Tibial artery (tissue), 4 donors: ENCODE measurements around the gene TRIM66.

Experiments used
- DNase-seq, 2 donors: peaks; one replicate each; pipeline ENCODE4 v3.0.0-alpha.2; 2019
- H3K27ac ChIP-seq, 2 donors: fragments of 200-600 bp; sonication (generic) in 1 of 2; 1 replicate in 1 of 2; 2 replicates in 1 of 2; pipeline ENCODE4 v1.5.1; 2018 to 2019; ENCODE audit warnings: mild to moderate bottlenecking in 1 of 2
- H3K27me3 ChIP-seq, 2 donors: fragments of 200-600 bp; sonication (generic) in 1 of 2; one replicate each; pipeline versions ENCODE4 v1.5.1 to v1.6.0; 2016 to 2019
- H3K36me3 ChIP-seq, 3 donors: fragments of 200-600 bp; sonication (generic) in 2 of 3; one replicate each; pipeline ENCODE4 v1.5.1; 2016 to 2019; ENCODE audit warnings: mild to moderate bottlenecking in 2 of 3
- H3K4me1 ChIP-seq, 4 donors: fragments of 200-600 bp; sonication (generic) in 2 of 4; 1 replicate in 3 of 4; 2 replicates in 1 of 4; pipeline ENCODE4 v1.5.1; 2016 to 2019
- H3K4me3 ChIP-seq, 2 donors: fragments of 200-600 bp; sonication (generic) in 1 of 2; 1 replicate in 1 of 2; 2 replicates in 1 of 2; pipeline ENCODE4 v1.5.1; 2018 to 2019; ENCODE audit warnings: mild to moderate bottlenecking in 2 of 2
- H3K9me3 ChIP-seq, 3 donors: fragments of 200-600 bp; sonication (generic) in 1 of 3; one replicate each; pipeline ENCODE4 v1.5.1; 2016 to 2019
- CTCF ChIP-seq, 2 experiments: fragments of 200-600 bp in 1 of 2; fragments of 450-650 bp in 1 of 2; IDR thresholded peaks; one replicate each; pipeline ENCODE4 v1.5.1; 2017 to 2019; ENCODE audit warnings: antibody characterized with exemption in 2 of 2, mild to moderate bottlenecking in 1 of 2, moderate library complexity in 1 of 2
- intact Hi-C: fragments of 100-400 bp; cut with DNase I; formaldehyde crosslinking; loops from one replicate; pipeline ENCODE4 v1.15.0; 2023; ENCODE audit warnings: low total_unique reads

TRIM66 gene

GRCh38 chr11:8712506-8712905 is 30.0 kb upstream of the TRIM66 start:
- peaks cover 0 to 43% (median 34%) of the 10 kb centered on the region in 3 donors for H3K36me3 ChIP-seq
- no peaks in the 10 kb centered on the region for H3K27me3 ChIP-seq
- no peak for DNase-seq
- no peak for TF ChIP-seq CTCF (IDR thresholded peaks at IDR 0.05)
- H3K4me1 ChIP-seq = peaks cover 13 to 79% (median 60%) of the 10 kb centered on the region in 4 donors
- H3K4me3 ChIP-seq = no peak overlapping the region
- H3K27ac ChIP-seq = peak overlapping the region in 1 of 2 donors; percentile 87
- intact Hi-C loops = no loop called here
- no peaks in the 10 kb centered on the region for H3K9me3 ChIP-seq

GRCh38 chr11:8711895-8712442 is 29.5 kb upstream of the TRIM66 start:
- no peak for DNase-seq
- TF ChIP-seq CTCF (IDR thresholded peaks at IDR 0.05) = no peak
- peaks cover 0 to 45% (median 34%) of the 10 kb centered on the region in 3 donors for H3K36me3 ChIP-seq
- H3K9me3 ChIP-seq = no peaks in the 10 kb centered on the region
- peak overlapping the region in 1 of 2 donors; percentile 87 for H3K27ac ChIP-seq
- H3K4me3 ChIP-seq = no peak overlapping the region
- intact Hi-C loops = no loop called here
- no peaks in the 10 kb centered on the region for H3K27me3 ChIP-seq
- H3K4me1 ChIP-seq = peaks cover 13 to 79% (median 60%) of the 10 kb centered on the region in 4 donors

- H3K4me3 ChIP-seq = no peak overlapping the region
- no peak for TF ChIP-seq CTCF (IDR thresholded peaks at IDR 0.05)
- peak overlapping the region; percentile 87 to 93 for H3K27ac ChIP-seq
- DNase-seq = no peak
- peaks cover 0 to 56% (median 26%) of the 10 kb centered on the region in 3 donors for H3K36me3 ChIP-seq
- H3K9me3 ChIP-seq = no peaks in the 10 kb centered on the region
- H3K27me3 ChIP-seq = no peaks in the 10 kb centered on the region
- H3K4me1 ChIP-seq = peaks cover 13 to 65% (median 41%) of the 10 kb centered on the region in 4 donors
- intact Hi-C loops = loop anchor here (10.0 kb wide), 1 partner anchor 55 kb away; no protein-coding TSS in a partner anchor
Observed at GRCh38 chr11:8709777-8710176, 27.3 kb upstream of the TRIM66 start.

- peak; percentile 93 to 99 for DNase-seq
- Histone ChIP-seq H3K36me3 (peaks cover 0 to 61% (median 28%) of the 10 kb centered on the region in 3 donors), H3K27me3 (no peaks in the 10 kb centered on the region), H3K4me3 (no peak overlapping the region), H3K4me1 (peaks cover 13 to 62% (median 36%) of the 10 kb centered on the region in 4 donors), H3K27ac (peak overlapping the region; percentile 93), H3K9me3 (no peaks in the 10 kb centered on the region)
- TF ChIP-seq CTCF (IDR thresholded peaks at IDR 0.05) = no peak
- intact Hi-C loops = loop anchor here (10.0 kb wide), 1 partner anchor 56 kb away; no protein-coding TSS in a partner anchor
Observed at GRCh38 chr11:8709002-8709672, 26.7 kb upstream of the TRIM66 start.

GRCh38 chr11:8707541-8708191 is 25.2 kb upstream of the TRIM66 start:
- DNase-seq = peak; percentile 48 to 86
- Histone ChIP-seq H3K36me3 (peaks cover 4 to 61% (median 31%) of the 10 kb centered on the region in 3 donors), H3K9me3 (no peaks in the 10 kb centered on the region), H3K4me3 (no peak overlapping the region), H3K27ac (peak overlapping the region; percentile 93), H3K4me1 (peaks cover 13 to 59% (median 34%) of the 10 kb centered on the region in 4 donors), H3K27me3 (no peaks in the 10 kb centered on the region)
- intact Hi-C loops = loop anchor here (10.0 kb wide), 1 partner anchor 57 kb away; no protein-coding TSS in a partner anchor
- TF ChIP-seq CTCF (IDR thresholded peaks at IDR 0.05) = no peak
